Psoas muscle (tissue), 8 donors: ENCODE measurements around the gene THADA. TPM values are rescaled to one million over a fixed set of nuclear protein-coding genes. Genes with fewer than 3 reads are reported as not detected.
"Not testable (repeated sequence)": the region's sequence is repeated elsewhere in the genome, so short reads cannot be mapped to it uniquely, and the experiment has no call there.

ENCODE experiments used
- ATAC-seq, 4 donors: fragments of 200-7000 bp; cut with Tn5 transposase; one replicate each; pipeline ENCODE4 v1.9.1; 2020; ENCODE audit warnings: moderate library complexity in 3 of 4, mild to moderate bottlenecking in 2 of 4
- DNase-seq, 2 donors: peaks; one replicate each; pipeline ENCODE4 v3.0.0-alpha.2; 2020
- H3K27ac ChIP-seq: fragments of 200-600 bp; one replicate; pipeline ENCODE4 v1.8.0; 2022
- H3K27me3 ChIP-seq, 3 donors: fragments of 200-600 bp in 1 of 3; one replicate each; pipeline versions ENCODE4 v1.6.1 to v1.8.0; 2013 to 2022; ENCODE audit warnings: low read length in 2 of 3, mild to moderate bottlenecking in 2 of 3, moderate library complexity in 1 of 3; ENCODE audit not compliant: insufficient read depth in 3 of 3
- H3K36me3 ChIP-seq, 2 donors: fragments of 200-600 bp in 1 of 2; one replicate each; pipeline versions ENCODE4 v1.6.1 to v1.8.0; 2013 to 2022; ENCODE audit warnings: low read depth in 1 of 2, mild to moderate bottlenecking in 1 of 2, moderate library complexity in 1 of 2; ENCODE audit not compliant: insufficient read depth in 1 of 2
- H3K4me1 ChIP-seq: fragments of 200-600 bp; one replicate; pipeline ENCODE4 v1.8.0; 2022
- H3K4me3 ChIP-seq: fragments of 200-600 bp; one replicate; pipeline ENCODE4 v1.8.0; 2022; ENCODE audit warnings: mild to moderate bottlenecking
- H3K9me3 ChIP-seq: fragments of 200-600 bp; one replicate; pipeline ENCODE4 v1.8.0; 2022
- CTCF ChIP-seq: fragments of 200-600 bp; IDR thresholded peaks from one replicate; pipeline ENCODE4 v1.8.0; 2022; ENCODE audit warnings: antibody characterized with exemption
- WGBS, 3 donors: extraction: QIAGEN DNeasy Blood & Tissue Kit; methylation state at CpG; one replicate each; pipeline versions ENCODE4 v1.1.6 to v1.1.7; 2013; 5-methylcytosine and 5-hydroxymethylcytosine counted together
- intact Hi-C, 2 donors: fragments of 100-400 bp; cut with DNase I; formaldehyde crosslinking; loops; one replicate each; pipeline versions ENCODE4 v1.11.0 to v1.14.2; 2022
- polyA plus RNA-seq, 3 donors: library from polyadenylated mRNA; stranded (reverse); fragments of 200-250 nt; gene quantifications; one replicate each; pipeline ENCODE4 v1.2.3, GENCODE V29; 2013
- total RNA-seq, 4 donors: library from RNA; stranded (reverse); fragmentation: NEBNext Ultra II Directional in 2 of 4; extraction: Animal tissue kit (Norgen Biotek cat#: 25700) in 2 of 4; gene quantifications; one replicate each; pipeline versions ENCODE4 v1.2.1 to v1.2.4, GENCODE V29; 2021 to 2023
- donor health status: healthy with polysubstance abuse.
- donor health status: DM: no; HTN: no; CAD: no; lungs with moderate emphysema.
- donor health status: Bipolar disorder and iron deficiency.
- donor health status: healthy.
- donor health status: DM: yes; HTN: yes; CAD: no.
- donor health status: DM: no; HTN: no; CAD: no.
- donor health status: DM: no; HTN: no; CAD: no.
- donor health status: DM: yes; HTN: yes; CAD: no.

Gene THADA
- total and polyA plus RNA-seq, 7 donors = 8.1 to 17.4 (median 11.6) TPM

- Histone ChIP-seq H3K36me3 (peaks cover 0 to 6% of the 10 kb centered on the region in 2 donors), H3K4me3 (no peak overlapping the region), H3K4me1 (peaks cover 13% of the 10 kb centered on the region), H3K27ac (no peak overlapping the region), H3K9me3 (no peaks in the 10 kb centered on the region), H3K27me3 (no peaks in the 10 kb centered on the region)
- 30 to 41% (median 33%) methylated on average over 1 of the region's 1 CpG for WGBS, 3 donors
- ATAC-seq (no peak), DNase-seq (no peak)
- no peak for TF ChIP-seq CTCF
- intact Hi-C loops = loop anchor here in 1 of 2 donors (10.0 kb wide), 1 partner anchor 106 kb away; no protein-coding TSS in a partner anchor
Measured at GRCh38 chr2:43450617-43451016, 145.2 kb downstream of the THADA start.

- Histone ChIP-seq H3K36me3 (peaks cover 0 to 6% of the 10 kb centered on the region in 2 donors), H3K27ac (no peak overlapping the region), H3K4me3 (no peak overlapping the region), H3K27me3 (no peaks in the 10 kb centered on the region), H3K9me3 (no peaks in the 10 kb centered on the region), H3K4me1 (peaks cover 13% of the 10 kb centered on the region)
- ATAC-seq (no peak), DNase-seq (no peak)
- TF ChIP-seq CTCF = no peak
- intact Hi-C loops = no loop called here
- WGBS, 3 donors = 82 to 96% (median 92%) methylated on average over 1 of the region's 1 CpG
Measured at GRCh38 chr2:43448822-43449110, 147.1 kb downstream of the THADA start.

- intact Hi-C loops = no loop called here
- no peak overlapping the region for H3K4me3 ChIP-seq
- WGBS, 3 donors = 87 to 95% (median 92%) methylated on average over 5 of the region's 5 CpGs
- peaks cover 12% of the 10 kb centered on the region for H3K4me1 ChIP-seq
- TF ChIP-seq CTCF = no peak
- no peak overlapping the region for H3K27ac ChIP-seq
- ATAC-seq (no peak), DNase-seq (no peak)
- H3K9me3 ChIP-seq = no peaks in the 10 kb centered on the region
- H3K27me3 ChIP-seq = no peaks in the 10 kb centered on the region
- peaks cover 0 to 6% of the 10 kb centered on the region in 2 donors for H3K36me3 ChIP-seq
Measured at GRCh38 chr2:43448011-43448821, 147.6 kb downstream of the THADA start.

- H3K9me3 ChIP-seq, H3K27ac ChIP-seq, H3K27me3 ChIP-seq, H3K4me1 ChIP-seq, intact Hi-C loops, DNase-seq, H3K36me3 ChIP-seq, ATAC-seq, H3K4me3 ChIP-seq: not testable (repeated sequence)
- WGBS, 3 donors = 64 to 77% (median 73%) methylated on average over 4 of the region's 4 CpGs
Measured at GRCh38 chr2:43446755-43447154, 149.1 kb downstream of the THADA start.

- no peak for TF ChIP-seq CTCF
- 96 to 98% (median 97%) methylated on average over 2 of the region's 2 CpGs for WGBS, 3 donors
- peak overlapping the region; percentile 25 for H3K27ac ChIP-seq
- DNase-seq (no peak), ATAC-seq (no peak)
- H3K4me1 ChIP-seq = no peaks in the 10 kb centered on the region
- H3K4me3 ChIP-seq = no peak overlapping the region
- peaks cover 0 to 6% of the 10 kb centered on the region in 2 donors for H3K36me3 ChIP-seq
- H3K27me3 ChIP-seq = no peaks in the 10 kb centered on the region
- intact Hi-C loops = no loop called here
- no peaks in the 10 kb centered on the region for H3K9me3 ChIP-seq
Measured at GRCh38 chr2:43445781-43446180, 150.1 kb downstream of the THADA start.
